GM18499 (cell line): ENCODE data around the gene PSMG1.

Experiments used
- ATAC-seq: cut with Tn5 transposase; IDR thresholded peaks from one replicate; pipeline ENCODE4 v1.9.1; 2021; ENCODE audit warnings: moderate number of reproducible peaks; ENCODE audit not compliant: insufficient read depth, unreplicated experiment

Gene PSMG1

GRCh38 chr21:39126486-39126806, 56.8 kb downstream of the PSMG1 start:
- ATAC-seq, result no peak

GRCh38 chr21:39125752-39126485, 57.3 kb downstream of the PSMG1 start:
- ATAC-seq, result no peak
